Vagina (tissue), 2 donors: Measurements from ENCODE around the gene CACTIN. TPM values are rescaled to one million over a fixed set of nuclear protein-coding genes. Genes with fewer than 3 reads are reported as not detected.

Experiments used
- DNase-seq, 2 donors: peaks; one replicate each; pipeline ENCODE4 v3.0.0-alpha.2; 2017; ENCODE audit errors: extremely low spot score in 2 of 2
- H3K27ac ChIP-seq: fragments of 200-600 bp; sonication (generic); one replicate; pipeline ENCODE4 v1.5.1; 2019
- H3K27me3 ChIP-seq: fragments of 200-600 bp; sonication (generic); one replicate; pipeline ENCODE4 v1.5.1; 2019
- H3K36me3 ChIP-seq, 2 donors: fragments of 200-600 bp; sonication (generic); one replicate each; pipeline ENCODE4 v1.5.1; 2017 to 2019
- H3K4me1 ChIP-seq: fragments of 200-600 bp; sonication (generic); one replicate; pipeline ENCODE4 v1.5.1; 2019
- H3K4me3 ChIP-seq, 2 donors: fragments of 200-600 bp; sonication (generic); 1 replicate in 1 of 2; 2 replicates in 1 of 2; pipeline ENCODE4 v1.5.1; 2016 to 2019
- H3K9me3 ChIP-seq: fragments of 200-600 bp; sonication (generic); one replicate; pipeline ENCODE4 v1.5.1; 2019
- POLR2A ChIP-seq, 2 donors: fragments of 450-650 bp; IDR thresholded peaks; one replicate each; pipeline ENCODE4 v1.6.1; 2017; ENCODE audit warnings: antibody characterized with exemption in 2 of 2, mild to moderate bottlenecking in 2 of 2, moderate library complexity in 2 of 2
- POLR2AphosphoS5 ChIP-seq, 2 donors: sonication (generic); formaldehyde crosslinking; IDR thresholded peaks; one replicate each; pipeline ENCODE4 v1.9.0; 2017; ENCODE audit warnings: antibody characterized with exemption in 2 of 2, mild to moderate bottlenecking in 2 of 2, low read depth in 1 of 2; ENCODE audit not compliant: insufficient read depth in 1 of 2
- intact Hi-C: fragments of 100-400 bp; cut with DNase I; formaldehyde crosslinking; loops from one replicate; pipeline ENCODE4 v1.15.1; 2023
- total RNA-seq: library from RNA; depleted of rRNA; stranded (reverse); fragments of >200 nt; gene quantifications from one replicate; pipeline ENCODE4 v1.2.3, GENCODE V29; 2016
- TF ChIP-seq, protein P1 (sequence below), 3 experiments: fragments of 450-650 bp in 2 of 3; fragments of 200-600 bp in 1 of 3; sonication (generic) in 1 of 3; IDR thresholded peaks; one replicate each; pipeline ENCODE4 v1.5.1; 2017 to 2019; ENCODE audit warnings: antibody characterized with exemption in 3 of 3, mild to moderate bottlenecking in 2 of 3, moderate library complexity in 2 of 3

Gene CACTIN
- total RNA-seq, 1 donor from 2014 or later, result 36.3 TPM

- Histone ChIP-seq H3K27me3 (no peaks in the 10 kb centered on the region), H3K36me3 (peaks cover 0 to 52% of the 10 kb centered on the region in 2 donors), H3K4me1 (peaks cover 22% of the 10 kb centered on the region), H3K4me3 (no peak overlapping the region), H3K27ac (no peak overlapping the region), H3K9me3 (no peaks in the 10 kb centered on the region)
- no peak for DNase-seq
- TF ChIP-seq POLR2AphosphoS5 (IDR thresholded peaks at IDR 0.05; ENCODE audit: insufficient read depth in 1 of 2, low read depth in 1 of 2) (no peak), POLR2A (IDR thresholded peaks at IDR 0.05) (no peak)
- TF ChIP-seq, protein P1, sequence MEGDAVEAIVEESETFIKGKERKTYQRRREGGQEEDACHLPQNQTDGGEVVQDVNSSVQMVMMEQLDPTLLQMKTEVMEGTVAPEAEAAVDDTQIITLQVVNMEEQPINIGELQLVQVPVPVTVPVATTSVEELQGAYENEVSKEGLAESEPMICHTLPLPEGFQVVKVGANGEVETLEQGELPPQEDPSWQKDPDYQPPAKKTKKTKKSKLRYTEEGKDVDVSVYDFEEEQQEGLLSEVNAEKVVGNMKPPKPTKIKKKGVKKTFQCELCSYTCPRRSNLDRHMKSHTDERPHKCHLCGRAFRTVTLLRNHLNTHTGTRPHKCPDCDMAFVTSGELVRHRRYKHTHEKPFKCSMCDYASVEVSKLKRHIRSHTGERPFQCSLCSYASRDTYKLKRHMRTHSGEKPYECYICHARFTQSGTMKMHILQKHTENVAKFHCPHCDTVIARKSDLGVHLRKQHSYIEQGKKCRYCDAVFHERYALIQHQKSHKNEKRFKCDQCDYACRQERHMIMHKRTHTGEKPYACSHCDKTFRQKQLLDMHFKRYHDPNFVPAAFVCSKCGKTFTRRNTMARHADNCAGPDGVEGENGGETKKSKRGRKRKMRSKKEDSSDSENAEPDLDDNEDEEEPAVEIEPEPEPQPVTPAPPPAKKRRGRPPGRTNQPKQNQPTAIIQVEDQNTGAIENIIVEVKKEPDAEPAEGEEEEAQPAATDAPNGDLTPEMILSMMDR (IDR thresholded peaks at IDR 0.05), result no peak
- intact Hi-C loops, result no loop called here
These were observed 14.7 kb downstream of the CACTIN start for GRCh38 chr19:3611841-3612240.

- H3K9me3 ChIP-seq, result no peaks in the 10 kb centered on the region
- H3K27ac ChIP-seq, result no peak overlapping the region
- intact Hi-C loops, result no loop called here
- H3K4me3 ChIP-seq, result no peak overlapping the region
- DNase-seq, result no peak
- no peaks in the 10 kb centered on the region for H3K27me3 ChIP-seq
- peaks cover 0 to 44% of the 10 kb centered on the region in 2 donors for H3K36me3 ChIP-seq
- TF ChIP-seq POLR2AphosphoS5 (IDR thresholded peaks at IDR 0.05; ENCODE audit: insufficient read depth in 1 of 2, low read depth in 1 of 2) (no peak), POLR2A (IDR thresholded peaks at IDR 0.05) (no peak)
- TF ChIP-seq, protein P1 (IDR thresholded peaks at IDR 0.05), result no peak
- peaks cover 30% of the 10 kb centered on the region for H3K4me1 ChIP-seq
These were observed 15.6 kb downstream of the CACTIN start for GRCh38 chr19:3610745-3611717.

DNA sequence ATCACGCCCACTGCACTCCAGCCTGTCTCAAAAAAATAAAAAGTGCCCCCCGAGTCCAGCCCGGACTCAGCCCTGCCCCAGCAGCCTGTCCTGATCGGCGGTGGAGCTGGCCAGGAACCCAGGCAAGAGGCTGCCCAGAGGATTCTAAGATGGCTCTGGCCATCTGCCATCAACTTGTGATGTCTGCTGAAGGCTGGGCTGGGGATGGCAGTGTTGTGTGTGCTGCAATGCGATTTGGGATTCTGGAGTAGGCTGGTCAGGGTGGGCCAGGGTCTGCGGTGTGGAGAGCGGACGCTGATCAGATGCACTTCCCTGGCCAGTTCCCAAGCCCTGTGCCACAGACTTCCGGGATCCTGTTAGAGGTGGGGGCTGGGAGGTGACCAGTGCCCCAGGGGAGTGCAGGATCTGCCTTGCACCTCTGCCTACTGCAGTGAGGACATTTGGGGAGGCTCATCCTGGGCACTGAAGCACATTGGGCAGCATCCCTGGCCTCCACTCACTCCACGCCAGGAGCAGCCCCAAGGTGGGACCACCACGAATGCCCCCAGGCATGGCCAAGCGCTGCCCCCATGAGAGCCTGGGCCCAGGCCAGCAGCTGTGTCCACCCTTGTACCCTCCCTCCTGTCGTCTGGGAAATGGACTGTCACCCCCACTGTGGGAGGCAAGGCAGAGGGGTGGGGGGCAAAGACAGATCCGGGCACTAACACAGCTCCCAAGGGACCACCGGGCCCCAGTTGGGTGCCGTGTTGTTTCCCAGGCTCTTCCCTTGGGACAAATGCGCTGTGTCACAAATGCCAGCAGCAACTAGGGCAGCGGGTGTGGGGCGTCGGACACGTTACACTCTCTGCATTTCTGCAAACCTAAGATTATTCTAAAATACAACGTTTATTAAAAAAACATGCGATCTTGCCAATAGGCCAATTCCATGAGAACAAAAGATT is 16.5 kb downstream of the CACTIN start:
- H3K4me1 ChIP-seq, result peaks cover 37% of the 10 kb centered on the region

GRCh38 chr19:3608750-3609322 is 17.8 kb downstream of the CACTIN start:
- intact Hi-C loops, result no loop called here
- H3K36me3 ChIP-seq, result peaks cover 0 to 31% of the 10 kb centered on the region in 2 donors
- H3K4me3 ChIP-seq, result no peak overlapping the region
- TF ChIP-seq POLR2A (IDR thresholded peaks at IDR 0.05) (no peak), POLR2AphosphoS5 (IDR thresholded peaks at IDR 0.05; ENCODE audit: insufficient read depth in 1 of 2, low read depth in 1 of 2) (no peak)
- TF ChIP-seq, protein P1 (IDR thresholded peaks at IDR 0.05), result no peak
- H3K9me3 ChIP-seq, result no peaks in the 10 kb centered on the region
- H3K4me1 ChIP-seq, result peaks cover 47% of the 10 kb centered on the region
- DNase-seq, result no peak
- H3K27ac ChIP-seq, result peak overlapping the region; percentile 11
- no peaks in the 10 kb centered on the region for H3K27me3 ChIP-seq

More for the DNA sequence above, 16.5 kb downstream of the CACTIN start:
- Histone ChIP-seq H3K9me3 (no peaks in the 10 kb centered on the region), H3K27me3 (no peaks in the 10 kb centered on the region), H3K4me3 (no peak overlapping the region), H3K27ac (no peak overlapping the region), H3K36me3 (peaks cover 0 to 36% of the 10 kb centered on the region in 2 donors)
- no peak for TF ChIP-seq POLR2AphosphoS5 (IDR thresholded peaks at IDR 0.05; ENCODE audit: insufficient read depth in 1 of 2, low read depth in 1 of 2)
- TF ChIP-seq, protein P1 (IDR thresholded peaks at IDR 0.05), result no peak
- no peak for TF ChIP-seq POLR2A (IDR thresholded peaks at IDR 0.05)
- intact Hi-C loops, result no loop called here
- DNase-seq, result no peak
